Psoas muscle (tissue), 8 donors: ENCODE data around the gene TUSC2. TPM values are rescaled to one million over a fixed set of nuclear protein-coding genes. Genes with fewer than 3 reads are reported as not detected.

Experiments used
- ATAC-seq, 4 donors: fragments of 200-7000 bp; cut with Tn5 transposase; one replicate each; pipeline ENCODE4 v1.9.1; 2020; ENCODE audit warnings: moderate library complexity in 3 of 4, mild to moderate bottlenecking in 2 of 4
- DNase-seq, 2 donors: peaks; one replicate each; pipeline ENCODE4 v3.0.0-alpha.2; 2020
- H3K27ac ChIP-seq: fragments of 200-600 bp; one replicate; pipeline ENCODE4 v1.8.0; 2022
- H3K27me3 ChIP-seq, 3 donors: fragments of 200-600 bp in 1 of 3; one replicate each; pipeline versions ENCODE4 v1.6.1 to v1.8.0; 2013 to 2022; ENCODE audit warnings: low read length in 2 of 3, mild to moderate bottlenecking in 2 of 3, moderate library complexity in 1 of 3; ENCODE audit not compliant: insufficient read depth in 3 of 3
- H3K36me3 ChIP-seq, 2 donors: fragments of 200-600 bp in 1 of 2; one replicate each; pipeline versions ENCODE4 v1.6.1 to v1.8.0; 2013 to 2022; ENCODE audit warnings: low read depth in 1 of 2, mild to moderate bottlenecking in 1 of 2, moderate library complexity in 1 of 2; ENCODE audit not compliant: insufficient read depth in 1 of 2
- H3K4me1 ChIP-seq: fragments of 200-600 bp; one replicate; pipeline ENCODE4 v1.8.0; 2022
- H3K4me3 ChIP-seq: fragments of 200-600 bp; one replicate; pipeline ENCODE4 v1.8.0; 2022; ENCODE audit warnings: mild to moderate bottlenecking
- H3K9me3 ChIP-seq: fragments of 200-600 bp; one replicate; pipeline ENCODE4 v1.8.0; 2022
- CTCF ChIP-seq: fragments of 200-600 bp; IDR thresholded peaks from one replicate; pipeline ENCODE4 v1.8.0; 2022; ENCODE audit warnings: antibody characterized with exemption
- WGBS, 3 donors: extraction: QIAGEN DNeasy Blood & Tissue Kit; methylation state at CpG; one replicate each; pipeline versions ENCODE4 v1.1.6 to v1.1.7; 2013; 5-methylcytosine and 5-hydroxymethylcytosine counted together
- intact Hi-C, 2 donors: fragments of 100-400 bp; cut with DNase I; formaldehyde crosslinking; loops; one replicate each; pipeline versions ENCODE4 v1.11.0 to v1.14.2; 2022
- polyA plus RNA-seq, 3 donors: library from polyadenylated mRNA; stranded (reverse); fragments of 200-250 nt; gene quantifications; one replicate each; pipeline ENCODE4 v1.2.3, GENCODE V29; 2013
- total RNA-seq, 4 donors: library from RNA; stranded (reverse); fragmentation: NEBNext Ultra II Directional in 2 of 4; extraction: Animal tissue kit (Norgen Biotek cat#: 25700) in 2 of 4; gene quantifications; one replicate each; pipeline versions ENCODE4 v1.2.1 to v1.2.4, GENCODE V29; 2021 to 2023
- donor health status: healthy with polysubstance abuse.
- donor health status: DM: no; HTN: no; CAD: no; lungs with moderate emphysema.
- donor health status: Bipolar disorder and iron deficiency.
- donor health status: healthy.
- donor health status: DM: yes; HTN: yes; CAD: no.
- donor health status: DM: no; HTN: no; CAD: no.
- donor health status: DM: no; HTN: no; CAD: no.
- donor health status: DM: yes; HTN: yes; CAD: no.

Gene TUSC2
- total and polyA plus RNA-seq, 7 donors, result 31.5 to 100 (median 38.0) TPM

GRCh38 chr3:50294089-50294488, 33.9 kb downstream of the TUSC2 start:
- Histone ChIP-seq H3K4me3 (no peak overlapping the region), H3K36me3 (peaks cover 4 to 23% of the 10 kb centered on the region in 2 donors), H3K27me3 (no peaks in the 10 kb centered on the region), H3K9me3 (no peaks in the 10 kb centered on the region), H3K27ac (peak overlapping the region; percentile 99), H3K4me1 (peaks cover 30% of the 10 kb centered on the region)
- intact Hi-C loops, result no loop called here
- 85 to 89% (median 87%) methylated on average over 4 of the region's 4 CpGs for WGBS, 3 donors
- ATAC-seq, result no peak
- TF ChIP-seq CTCF, result no peak
- DNase-seq, result no peak

DNA sequence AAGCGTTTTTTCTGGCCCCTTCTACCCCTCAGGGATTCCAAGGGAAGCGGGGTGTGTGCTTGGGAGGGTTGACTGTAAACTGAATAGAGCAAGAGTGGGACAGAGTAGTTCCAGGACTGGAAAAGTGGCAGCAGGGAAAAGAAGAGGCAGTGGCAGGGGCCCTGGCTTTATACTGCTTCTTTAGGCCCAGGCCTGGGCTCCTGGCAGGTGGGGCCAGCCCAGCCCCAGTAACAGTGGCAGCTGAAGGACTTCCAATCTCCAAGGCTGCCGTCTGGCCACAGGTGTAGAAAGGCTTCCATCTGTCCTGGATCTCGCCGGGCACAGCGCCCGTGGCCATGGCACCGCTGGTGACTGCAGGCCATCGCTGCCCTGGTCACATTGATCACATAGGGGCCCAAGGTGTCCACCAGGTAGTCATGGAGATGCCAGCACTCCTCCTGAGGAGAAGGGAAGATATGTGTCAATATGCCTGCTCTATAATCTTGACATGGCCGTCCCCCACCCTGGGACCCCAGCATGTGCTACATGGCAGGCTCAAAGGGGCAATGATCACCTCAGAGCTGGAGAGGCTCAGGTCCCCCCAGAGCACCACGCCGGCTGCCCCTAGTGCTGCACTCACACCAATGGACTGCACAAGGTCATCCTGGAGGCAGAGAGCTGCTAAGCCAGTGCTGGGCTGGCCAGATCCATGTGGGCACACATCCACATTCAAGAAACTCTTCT, 34.8 kb downstream of the TUSC2 start:
- H3K4me3 ChIP-seq, result peak overlapping the region; percentile 96

GRCh38 chr3:50292159-50293078, 35.6 kb downstream of the TUSC2 start, which contains the start of gene IFRD2:
Gene IFRD2 (minus strand): TSS chr3:50292429. CDS start chr3:50292274, 155 bp downstream.
- H3K9me3 ChIP-seq, result no peaks in the 10 kb centered on the region
- intact Hi-C loops, result no loop called here
- TF ChIP-seq CTCF, result no peak
- H3K4me1 ChIP-seq, result peaks cover 20% of the 10 kb centered on the region
- H3K27ac ChIP-seq, result peak within 1 kb of the TSS; percentile 99
- WGBS, 3 donors, result 0 to 1% (median 1%) methylated on average over 42 to 67 of the region's 67 CpGs
- peak; percentile 97 to 99 for DNase-seq
- ATAC-seq, result peak; percentile 90 to 92 (median 91)
- peak within 1 kb of the TSS; percentile 96 for H3K4me3 ChIP-seq
- H3K27me3 ChIP-seq, result no peaks in the 10 kb centered on the region
- H3K36me3 ChIP-seq, result peaks cover 11 to 39% of the 10 kb centered on the region in 2 donors

More for the DNA sequence above, 34.8 kb downstream of the TUSC2 start:
- ATAC-seq (peak in 1 of 4 donors; percentile 1), DNase-seq (no peak)
- WGBS, 3 donors, result 49 to 57% (median 50%) methylated on average over 12 of the region's 12 CpGs
- H3K4me1 ChIP-seq, result peaks cover 24% of the 10 kb centered on the region
- H3K9me3 ChIP-seq, result no peaks in the 10 kb centered on the region
- H3K27ac ChIP-seq, result peak overlapping the region; percentile 99
- H3K27me3 ChIP-seq, result no peaks in the 10 kb centered on the region
- H3K36me3 ChIP-seq, result peaks cover 5 to 31% of the 10 kb centered on the region in 2 donors
- no peak for TF ChIP-seq CTCF
- intact Hi-C loops, result no loop called here

DNA sequence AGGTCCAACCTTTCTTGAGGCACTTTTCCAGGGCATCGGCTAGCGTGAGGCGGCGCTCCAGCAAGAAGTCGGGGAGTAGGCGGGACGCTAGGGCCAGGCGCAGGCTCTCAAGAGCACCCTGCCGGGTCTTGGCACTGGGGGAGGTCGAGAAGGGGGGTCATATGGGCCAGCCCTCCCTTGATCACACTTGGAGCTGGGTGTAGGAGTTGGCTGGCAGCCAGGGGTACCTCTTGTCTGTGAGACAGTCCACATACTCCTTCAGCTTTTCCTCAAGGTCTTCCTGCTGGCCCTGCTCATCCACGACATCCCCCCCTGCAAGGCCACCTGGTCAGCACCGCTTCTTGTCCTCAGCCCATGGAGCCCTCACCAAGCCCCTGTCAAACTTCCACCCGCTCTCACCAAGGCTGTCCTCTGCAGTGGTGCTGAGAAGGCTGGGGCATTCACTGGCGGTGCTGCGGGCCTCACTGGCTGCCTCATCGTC, 37.8 kb downstream of the TUSC2 start:
- 82 to 91% (median 84%) methylated on average over 16 of the region's 16 CpGs for WGBS, 3 donors
- H3K27ac ChIP-seq, result no peak overlapping the region

More for the DNA sequence above, 37.8 kb downstream of the TUSC2 start:
- no peak for TF ChIP-seq CTCF
- H3K4me1 ChIP-seq, result peaks cover 20% of the 10 kb centered on the region
- no peaks in the 10 kb centered on the region for H3K27me3 ChIP-seq
- peaks cover 14 to 46% of the 10 kb centered on the region in 2 donors for H3K36me3 ChIP-seq
- DNase-seq (no peak), ATAC-seq (no peak)
- no peaks in the 10 kb centered on the region for H3K9me3 ChIP-seq
- H3K4me3 ChIP-seq, result no peak overlapping the region
- intact Hi-C loops, result no loop called here
